Left cardiac atrium (tissue), 4 donors: ENCODE data around the gene TDRD10. TPM values are rescaled to one million over a fixed set of nuclear protein-coding genes. Genes with fewer than 3 reads are reported as not detected.
"Not testable (repeated sequence)": the region's sequence is repeated elsewhere in the genome, so short reads cannot be mapped to it uniquely, and the experiment has no call there.

ENCODE experiments used
- ATAC-seq, 2 donors: fragments of 200-7000 bp; cut with Tn5 transposase; one replicate each; pipeline ENCODE4 v1.9.1; 2020; ENCODE audit warnings: mild to moderate bottlenecking in 2 of 2, moderate library complexity in 2 of 2
- DNase-seq: peaks from one replicate; pipeline ENCODE4 v3.0.0-alpha.2; 2020
- intact Hi-C, 2 donors: fragments of 100-400 bp; cut with DNase I; formaldehyde crosslinking; loops; one replicate each; pipeline versions ENCODE4 v1.14.1 to v1.15.1; 2022 to 2023
- total RNA-seq, 2 donors: library from RNA; stranded (reverse); fragmentation: NEBNext Ultra II Directional; extraction: Animal tissue kit (Norgen Biotek cat#: 25700); gene quantifications; one replicate each; pipeline ENCODE4 v1.2.1, GENCODE V29; 2021
- donor health status: DM: no; HTN: yes; CAD: no.
- donor health status: DM: no; HTN: yes; CAD: no; lungs with severe emphysema.
- donor health status: DM: yes; HTN: yes; CAD: no.
- donor health status: Dilated cardiomyopathy.

TDRD10 gene
- total RNA-seq, 2 donors from 2014 or later: 3.4 to 3.6 TPM

GRCh38 chr1:154474802-154475201 lies 27.2 kb upstream of the TDRD10 start:
- intact Hi-C loops: loop anchor here in 1 of 2 donors (5.0 kb wide), 1 partner anchor 77 kb away; no protein-coding TSS in a partner anchor
- peak; percentile 47 for DNase-seq
- peak in 1 of 2 donors; percentile 63 for ATAC-seq

- no peak for ATAC-seq
- intact Hi-C loops: loop anchor here in 1 of 2 donors (5.0 kb wide), 1 partner anchor 76 kb away; no protein-coding TSS in a partner anchor
These were observed 25.2 kb upstream of the TDRD10 start for GRCh38 chr1:154476791-154477190.

GRCh38 chr1:154478013-154478412 lies 24.0 kb upstream of the TDRD10 start:
- DNase-seq (no peak), ATAC-seq (no peak)
- intact Hi-C loops: loop anchor here in 1 of 2 donors (5.0 kb wide), 1 partner anchor 74 kb away; no protein-coding TSS in a partner anchor

More at GRCh38 chr1:154476791-154477190, 25.2 kb upstream of the TDRD10 start:
- DNase-seq: no peak

GRCh38 chr1:154478639-154479038 lies 23.4 kb upstream of the TDRD10 start:
- DNase-seq: no peak
- intact Hi-C loops: loop anchor here in 1 of 2 donors (5.0 kb wide), 1 partner anchor 74 kb away; no protein-coding TSS in a partner anchor
- no peak for ATAC-seq

- peak; percentile 52 for DNase-seq
- ATAC-seq: peak; percentile 88 to 94
- intact Hi-C loops: loop anchor here (2.0 to 5.0 kb wide), 2 partner anchors 69 to 72 kb away; no protein-coding TSS in a partner anchor
These were observed 22.1 kb upstream of the TDRD10 start for GRCh38 chr1:154479764-154480421.

- DNase-seq: no peak
- intact Hi-C loops: loop anchor here in 1 of 2 donors (2.0 kb wide), 1 partner anchor 68 kb away; no protein-coding TSS in a partner anchor
- no peak for ATAC-seq
These were observed 21.0 kb upstream of the TDRD10 start for GRCh38 chr1:154481053-154481452.

- DNase-seq (peak; percentile 52), ATAC-seq (peak; percentile 32 to 80)
- intact Hi-C loops: no loop called here
These were observed 17.8 kb upstream of the TDRD10 start for GRCh38 chr1:154483941-154484803.

GRCh38 chr1:154485106-154485505 lies 16.9 kb upstream of the TDRD10 start:
- intact Hi-C loops: no loop called here
- DNase-seq (peak; percentile 78), ATAC-seq (peak; percentile 83 to 86)

- intact Hi-C loops: no loop called here
- ATAC-seq: no peak
- no peak for DNase-seq
These were observed 16.0 kb upstream of the TDRD10 start for GRCh38 chr1:154485910-154486496.

GRCh38 chr1:154486756-154487155 lies 15.3 kb upstream of the TDRD10 start:
- ATAC-seq, intact Hi-C loops, DNase-seq: not testable (repeated sequence)

- DNase-seq (no peak), ATAC-seq (no peak)
- intact Hi-C loops: no loop called here
These were observed 13.1 kb upstream of the TDRD10 start for GRCh38 chr1:154488922-154489321.

GRCh38 chr1:154489695-154490274 lies 12.2 kb upstream of the TDRD10 start:
- intact Hi-C loops: no loop called here
- DNase-seq (no peak), ATAC-seq (no peak)

GRCh38 chr1:154490317-154490716 lies 11.7 kb upstream of the TDRD10 start:
- intact Hi-C loops: no loop called here
- DNase-seq: no peak
- ATAC-seq: peak in 1 of 2 donors; percentile 20

GRCh38 chr1:154492115-154492514 lies 9.9 kb upstream of the TDRD10 start:
- intact Hi-C loops: no loop called here
- no peak for ATAC-seq
- no peak for DNase-seq

- peak; percentile 78 to 80 for ATAC-seq
- intact Hi-C loops: no loop called here
- peak; percentile 55 for DNase-seq
These were observed 8.7 kb upstream of the TDRD10 start for GRCh38 chr1:154493276-154493675.

- ATAC-seq: no peak
- intact Hi-C loops: no loop called here
- DNase-seq: no peak
These were observed 6.3 kb upstream of the TDRD10 start for GRCh38 chr1:154495496-154496273.

GRCh38 chr1:154496383-154496782 lies 5.6 kb upstream of the TDRD10 start:
- ATAC-seq (no peak), DNase-seq (no peak)
- intact Hi-C loops: no loop called here

GRCh38 chr1:154497026-154497806 lies 4.8 kb upstream of the TDRD10 start:
- peak; percentile 75 for DNase-seq
- intact Hi-C loops: no loop called here
- ATAC-seq: peak; percentile 28 to 54
